Heart left ventricle (tissue), 13 donors: ENCODE data around the gene R3HDM2.

ENCODE experiments used
- CTCF ChIP-seq, 12 donors: fragments of 200-600 bp; sonication (generic) in 4 of 12; IDR thresholded peaks; one replicate each; pipeline versions ENCODE4 v1.5.0 to v1.8.0; 2018 to 2022; ENCODE audit warnings: antibody characterized with exemption in 12 of 12, mild to moderate bottlenecking in 5 of 12
- POLR2A ChIP-seq, 2 donors: fragments of 450-650 bp; IDR thresholded peaks; one replicate each; pipeline ENCODE4 v1.6.1; 2017; ENCODE audit warnings: antibody characterized with exemption in 2 of 2, mild to moderate bottlenecking in 2 of 2, moderate library complexity in 2 of 2
- donor health status: ischemic (EF 13 %, LVEDD 7.1; RV severe dilation, severe dysfunction).
- donor health status: DM: no; HTN: yes; CAD: no.
- donor health status: DM: no; HTN: no; CAD: no.
- donor health status: ischemic (EF 25% LVEDD 6.9; RV normal size, moderate dysfunction).
- donor health status: ischemic (EF 25% LVEDD 5.7; RV mildly dilated, moderate dysfunction).
- donor health status: ischemic (EF 35%, LVEDD 5.7; RV mildly dilated, moderate dysfunction).
- donor health status: nonischemic (EF 11% LVEDD 7.7; RV severe dilation, severe dysfunction).
- donor health status: DM: yes; HTN: yes; CAD: no.
- donor health status: PGD.
- donor health status: ischemic (EF 29% LVEDD 5.4; RV normal size, mild dysfunction).
- donor health status: nonischemic (EF 23%, LVEDD 6.1; RV moderate dilation, normal function).

- TF ChIP-seq CTCF (IDR thresholded peaks at IDR 0.05), result no peak
- no peak for TF ChIP-seq POLR2A (IDR thresholded peaks at IDR 0.05)
These were observed 224.9 kb downstream of the R3HDM2 start for GRCh38 chr12:57205931-57206330.
